CD4-positive, alpha-beta T cell (primary cell): ENCODE results near the gene IRF8. TPM values are rescaled to one million over a fixed set of nuclear protein-coding genes. Genes with fewer than 3 reads are reported as not detected.
"Not testable (repeated sequence)": the region's sequence is repeated elsewhere in the genome, so short reads cannot be mapped to it uniquely, and the experiment has no call there.

Source experiments
- ATAC-seq: fragments of 200-7000 bp; cut with Tn5 transposase; one replicate; pipeline ENCODE4 v1.10.0; 2022; ENCODE audit warnings: mild to moderate bottlenecking; ENCODE audit not compliant: poor library complexity
- CTCF ChIA-PET: fragments of 350-600 bp; sonication (Branson Sonifier 250); formaldehyde crosslinking; loops from one replicate; lab custom pipeline; 2021; ENCODE audit warnings: antibody characterized with exemption, inconsistent platforms; lab: Charles Lee
- POLR2A ChIA-PET: fragments of 350-600 bp; sonication (Branson Sonifier 250); formaldehyde crosslinking; loops from one replicate; lab custom pipeline; 2021; ENCODE audit warnings: antibody characterized with exemption, inconsistent platforms; lab: Charles Lee
- DNase-seq, 14 experiments: peaks; one replicate each; pipeline ENCODE4 v3.0.0-alpha.2; 2013 to 2020; ENCODE audit warnings: mixed read lengths in 2 of 14
- H3K27ac ChIP-seq, 2 donors: one replicate each; pipeline versions ENCODE4 v1.5.1 to v1.7.0; 2013; ENCODE audit warnings: low read length in 2 of 2, low read depth in 1 of 2, mild to moderate bottlenecking in 1 of 2
- H3K27me3 ChIP-seq, 2 experiments: 1 replicate in 1 of 2; 2 replicates in 1 of 2; pipeline versions ENCODE4 v1.6.1 to v1.7.0; 2013; ENCODE audit warnings: low read length in 2 of 2, control low read depth in 1 of 2, mild to moderate bottlenecking in 1 of 2, moderate library complexity in 1 of 2; ENCODE audit not compliant: insufficient read depth in 2 of 2, control insufficient read depth in 1 of 2
- H3K36me3 ChIP-seq: one replicate; pipeline ENCODE4 v1.6.1; 2013; ENCODE audit warnings: low read length, control low read depth; ENCODE audit not compliant: insufficient read depth
- H3K4me1 ChIP-seq: one replicate; pipeline ENCODE4 v1.6.1; 2013; ENCODE audit warnings: low read length, control low read depth; ENCODE audit not compliant: insufficient read depth
- H3K4me3 ChIP-seq: one replicate; pipeline ENCODE4 v1.5.1; 2013; ENCODE audit warnings: mild to moderate bottlenecking, low read length, moderate library complexity
- H3K9me3 ChIP-seq, 2 experiments: 1 replicate in 1 of 2; 2 replicates in 1 of 2; pipeline versions ENCODE4 v1.6.1 to v1.7.0; 2013; ENCODE audit warnings: low read length in 2 of 2, mild to moderate bottlenecking in 2 of 2, control low read depth in 1 of 2, moderate library complexity in 1 of 2; ENCODE audit not compliant: control insufficient read depth in 1 of 2, insufficient read depth in 1 of 2
- H3K27ac Mint-ChIP-seq: one replicate; pipeline ENCODE4 v1.8.0; 2020; ENCODE audit warnings: mixed read lengths
- H3K27me3 Mint-ChIP-seq: one replicate; pipeline ENCODE4 v1.8.0; 2021; ENCODE audit warnings: mixed read lengths
- H3K36me3 Mint-ChIP-seq: one replicate; pipeline ENCODE4 v1.8.0; 2021; ENCODE audit warnings: low read depth, mixed read lengths
- H3K4me1 Mint-ChIP-seq: one replicate; pipeline ENCODE4 v1.8.0; 2021; ENCODE audit warnings: low read depth, mixed read lengths
- H3K4me3 Mint-ChIP-seq: one replicate; pipeline ENCODE4 v1.8.0; 2020; ENCODE audit warnings: mild to moderate bottlenecking, mixed read lengths
- H3K9me3 Mint-ChIP-seq: one replicate; pipeline ENCODE4 v1.8.0; 2020; ENCODE audit warnings: mixed read lengths
- CTCF ChIP-seq: fragments of 200-600 bp; IDR thresholded peaks from one replicate; pipeline ENCODE4 v1.8.0; 2022; ENCODE audit warnings: antibody characterized with exemption, mild to moderate bottlenecking
- intact Hi-C, 2 experiments: fragments of 100-400 bp; cut with DNase I in 1 of 2; cut with micrococcal nuclease in 1 of 2; formaldehyde crosslinking; loops; one replicate each; pipeline versions ENCODE4 v1.15.1 to v1.9.0; 2023 to 2025; cut with DNase I, micrococcal nuclease
- total RNA-seq, 174 experiments: library from RNA in 2 of 174; stranded (reverse) in 2 of 174; gene quantifications; one replicate each; pipeline ENCODE4 v1.2.3 and lab custom pipeline; 2021 to 2026

Gene IRF8
- total RNA-seq, 2 experiments from 2014 or later = 11.3 to 13.2 TPM

GRCh38 chr16:85873153-85873552 lies 25.8 kb upstream of the IRF8 start:
- no peaks in the 10 kb centered on the region for H3K27me3 ChIP-seq
- ChIA-PET POLR2A (no interaction called here), CTCF (no interaction called here)
- TF ChIP-seq CTCF = no peak
- no peaks in the 10 kb centered on the region for H3K9me3 Mint-ChIP-seq
- DNase-seq (no peak), ATAC-seq (no peak)
- H3K4me1 ChIP-seq = peaks cover 2% of the 10 kb centered on the region
- intact Hi-C loops = no loop called here
- H3K4me3 ChIP-seq = no peak overlapping the region
- no peaks in the 10 kb centered on the region for H3K36me3 Mint-ChIP-seq
- no peak overlapping the region for H3K4me3 Mint-ChIP-seq
- no peaks in the 10 kb centered on the region for H3K36me3 ChIP-seq
- no peak overlapping the region for H3K27ac ChIP-seq
- H3K9me3 ChIP-seq = no peaks in the 10 kb centered on the region
- H3K27ac Mint-ChIP-seq = no peak overlapping the region
- peaks cover 23% of the 10 kb centered on the region for H3K27me3 Mint-ChIP-seq
- no peaks in the 10 kb centered on the region for H3K4me1 Mint-ChIP-seq

DNA sequence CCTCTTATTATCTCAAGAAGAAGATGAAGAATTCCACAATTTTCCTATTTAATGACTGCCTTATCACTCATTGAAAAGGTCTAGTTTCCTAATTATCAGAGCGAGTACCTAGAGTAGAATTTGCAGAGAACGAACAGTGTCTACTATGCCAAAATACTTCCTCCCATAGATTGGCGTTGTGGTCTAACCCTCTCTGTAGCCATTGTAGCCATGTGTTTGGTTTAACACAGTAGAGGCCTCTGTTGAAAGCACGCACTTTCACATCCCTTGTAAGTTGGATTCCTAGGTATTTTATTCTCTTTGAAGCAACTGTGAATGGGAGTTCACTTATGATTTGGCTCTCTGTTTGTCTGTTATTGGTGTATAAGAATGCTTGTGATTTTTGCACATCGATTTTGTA lies 24.9 kb upstream of the IRF8 start:
- H3K27ac Mint-ChIP-seq, DNase-seq, POLR2A ChIA-PET, H3K36me3 Mint-ChIP-seq, H3K4me1 Mint-ChIP-seq, H3K9me3 Mint-ChIP-seq, H3K36me3 ChIP-seq, H3K4me3 Mint-ChIP-seq, H3K27ac ChIP-seq, intact Hi-C loops, H3K4me3 ChIP-seq, H3K27me3 ChIP-seq, H3K9me3 ChIP-seq, ATAC-seq, CTCF ChIA-PET, H3K4me1 ChIP-seq: not testable (repeated sequence)
- peaks cover 23% of the 10 kb centered on the region for H3K27me3 Mint-ChIP-seq

- CTCF ChIA-PET = no interaction called here
- Mint-ChIP-seq H3K27me3 (peaks cover 18% of the 10 kb centered on the region), H3K27ac (no peak overlapping the region)
These were observed 20.6 kb upstream of the IRF8 start for GRCh38 chr16:85878407-85878806.

More at GRCh38 chr16:85878407-85878806, 20.6 kb upstream of the IRF8 start:
- intact Hi-C loops = no loop called here
- no peaks in the 10 kb centered on the region for H3K36me3 ChIP-seq
- Mint-ChIP-seq H3K36me3 (no peaks in the 10 kb centered on the region), H3K9me3 (no peaks in the 10 kb centered on the region), H3K4me3 (no peak overlapping the region), H3K4me1 (no peaks in the 10 kb centered on the region)
- TF ChIP-seq CTCF = no peak
- no peaks in the 10 kb centered on the region for H3K27me3 ChIP-seq
- POLR2A ChIA-PET = no interaction called here
- no peaks in the 10 kb centered on the region for H3K9me3 ChIP-seq
- ATAC-seq (no peak), DNase-seq (no peak)
- H3K27ac ChIP-seq = no peak overlapping the region
- H3K4me3 ChIP-seq = no peak overlapping the region
- H3K4me1 ChIP-seq = peaks cover 2% of the 10 kb centered on the region
